ENCODE results near the gene VTI1A. TPM values are rescaled to one million over a fixed set of nuclear protein-coding genes. Genes with fewer than 3 reads are reported as not detected.

The VTI1A gene
- total and polyA plus RNA-seq, 2 of the 13 experiments (the other 11 are each of a cell fraction or from before 2014, with no cell fraction given) = 11.7 to 32.7 TPM

GRCh38 chr10:112713411-112713810 is 266.4 kb downstream of the VTI1A start (continued):
- TF ChIP-seq ZNF282 (IDR thresholded peaks at IDR 0.05; ENCODE audit: partially characterized antibody) = no peak
- no peak for TF ChIP-seq MLLT10 (CRISPR knock-in tag; IDR thresholded peaks at IDR 0.05)
- no peak for TF ChIP-seq ZNF816 (CRISPR knock-in tag; IDR thresholded peaks at IDR 0.05; ENCODE audit: borderline replicate concordance)
- no peak for TF ChIP-seq ZEB1 (IDR thresholded peaks at IDR 0.05; ENCODE audit: insufficient replicate concordance, low read depth)
- no peak for TF ChIP-seq PAF1 (CRISPR knock-in tag; IDR thresholded peaks at IDR 0.05)
- no peak for TF ChIP-seq HOXA3 (CRISPR knock-in tag; IDR thresholded peaks at IDR 0.05)
- no peak for TF ChIP-seq ZNF136 (CRISPR knock-in tag; IDR thresholded peaks at IDR 0.05; ENCODE audit: low read depth)
- no peak for TF ChIP-seq ZFP36L2 (CRISPR knock-in tag; IDR thresholded peaks at IDR 0.05)
- TF ChIP-seq, protein P1, sequence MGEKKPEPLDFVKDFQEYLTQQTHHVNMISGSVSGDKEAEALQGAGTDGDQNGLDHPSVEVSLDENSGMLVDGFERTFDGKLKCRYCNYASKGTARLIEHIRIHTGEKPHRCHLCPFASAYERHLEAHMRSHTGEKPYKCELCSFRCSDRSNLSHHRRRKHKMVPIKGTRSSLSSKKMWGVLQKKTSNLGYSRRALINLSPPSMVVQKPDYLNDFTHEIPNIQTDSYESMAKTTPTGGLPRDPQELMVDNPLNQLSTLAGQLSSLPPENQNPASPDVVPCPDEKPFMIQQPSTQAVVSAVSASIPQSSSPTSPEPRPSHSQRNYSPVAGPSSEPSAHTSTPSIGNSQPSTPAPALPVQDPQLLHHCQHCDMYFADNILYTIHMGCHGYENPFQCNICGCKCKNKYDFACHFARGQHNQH (CRISPR knock-in tag; IDR thresholded peaks at IDR 0.05) = no peak
- TF ChIP-seq ZNF572 (CRISPR knock-in tag; IDR thresholded peaks at IDR 0.05) = no peak

DNA sequence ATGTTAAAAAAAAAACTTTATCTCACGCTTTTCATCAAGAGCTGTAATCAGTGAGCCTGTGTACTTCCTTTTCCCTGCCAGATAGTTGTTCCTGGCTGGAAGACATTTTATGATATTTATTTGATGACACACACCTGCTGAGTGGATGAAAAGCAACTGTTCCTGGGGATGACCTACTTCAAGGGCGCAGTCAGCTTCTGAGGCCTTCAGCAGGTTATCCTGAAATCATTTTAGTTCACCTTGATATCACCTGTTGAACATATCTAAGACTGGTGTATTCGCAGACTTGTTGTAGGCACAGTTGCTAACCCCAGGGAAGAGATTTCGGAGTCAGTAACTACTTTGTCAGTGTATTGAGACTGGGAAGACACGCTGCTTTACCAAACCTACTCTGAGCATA is 268.6 kb downstream of the VTI1A start:
- WGBS (ENCODE audit: low lambda C conversion rate) = 91% methylated on average over 5 of the region's 5 CpGs
- intact Hi-C loops (cut with micrococcal nuclease; ENCODE audit: unreplicated experiment) = loop anchor here (10.0 kb wide), 2 partner anchors 81 to 151 kb away; no protein-coding TSS in a partner anchor
- CTCF ChIA-PET (ENCODE audit: low intra/inter-chr PET ratio, low total read pairs) = no interaction called here
- no peaks in the 10 kb centered on the region for H3K79me2 ChIP-seq (ENCODE audit: insufficient read depth, low read length)
- H3K4me1 ChIP-seq (ENCODE audit: insufficient read depth, low read length) = peaks cover 35% of the 10 kb centered on the region
- H4K20me1 ChIP-seq (ENCODE audit: insufficient read depth, low read length) = no peaks in the 10 kb centered on the region
- H3K27ac ChIP-seq (ENCODE audit: extremely low read length, insufficient read depth, low read length) = no peak overlapping the region
- POLR2A ChIA-PET = no interaction called here
- no peak for ATAC-seq
- no peak for DNase-seq (ENCODE audit: low spot score)
- no peaks in the 10 kb centered on the region for H3K36me3 ChIP-seq (replicated peaks in 1 of 2; ENCODE audit: control insufficient read depth in 1 of 2, insufficient read depth in 2 of 2, low read length in 2 of 2)
- no peak for TF ChIP-seq RARG (CRISPR knock-in tag; IDR thresholded peaks at IDR 0.05; ENCODE audit: low read depth)
- TF ChIP-seq ZNF609 (CRISPR knock-in tag; IDR thresholded peaks at IDR 0.05; ENCODE audit: borderline replicate concordance) = no peak
- no peak for TF ChIP-seq PRPF4 (IDR thresholded peaks at IDR 0.05; ENCODE audit: low read depth, low read length, poor library complexity, severe bottlenecking)
- no peak for TF ChIP-seq TMF1 (CRISPR knock-in tag; IDR thresholded peaks at IDR 0.05; ENCODE audit: low read depth)
- TF ChIP-seq ZNF260 (CRISPR knock-in tag; IDR thresholded peaks at IDR 0.05; ENCODE audit: borderline replicate concordance, low read depth) = no peak
- TF ChIP-seq ZNF17 (CRISPR knock-in tag; IDR thresholded peaks at IDR 0.05) = no peak
- no peak for TF ChIP-seq MAFG (CRISPR knock-in tag; IDR thresholded peaks at IDR 0.05)
- no TSS peak for BruUV-seq (replicated peaks)
- H3K27me3 ChIP-seq (ENCODE audit: control insufficient read depth in 1 of 2, insufficient read depth in 2 of 2, low read length in 2 of 2) = no peaks in the 10 kb centered on the region
- H3K9me3 ChIP-seq (ENCODE audit: low read length) = no peaks in the 10 kb centered on the region
- no peak overlapping the region for H3K4me2 ChIP-seq (ENCODE audit: low read depth, low read length)
- no peak overlapping the region for H3K4me3 ChIP-seq (replicated peaks in 1 of 3; ENCODE audit: insufficient read depth in 1 of 3, low read depth in 2 of 3, low read length in 3 of 3)
- H3K9ac ChIP-seq (ENCODE audit: insufficient read depth, low read depth, low read length) = no peak overlapping the region
- no peak for FAIRE-seq
- in situ Hi-C loops (cut with HindIII; ENCODE audit: extremely low pct_ligation_motif_present, low pct_unique_long_range_greater_than_20kb) = no loop called here
- no peak overlapping the region for H2AFZ ChIP-seq (ENCODE audit: low read length)

Measured in HepG2 (cell line).